H1 (cell line): ENCODE data around the gene TYRP1. TPM values are rescaled to one million over a fixed set of nuclear protein-coding genes. Genes with fewer than 3 reads are reported as not detected.

Experiments used
- CTCF ChIA-PET: fragments of 300-600 bp; sonication (Branson Sonifier 250); formaldehyde crosslinking; loops from one replicate; lab custom pipeline; 2021; ENCODE audit not compliant: partially characterized antibody; lab: Charles Lee
- POLR2A ChIA-PET: fragments of 300-600 bp; sonication (Branson Sonifier 250); formaldehyde crosslinking; loops from one replicate; lab custom pipeline; 2021; ENCODE audit warnings: inconsistent platforms; ENCODE audit not compliant: partially characterized antibody; lab: Charles Lee
- DNase-seq, 2 experiments: peaks; one replicate each; pipeline versions ENCODE4 v3.0.0 to v3.0.0-alpha.2; 2010 to 2022; ENCODE audit warnings: low spot score in 2 of 2, low read depth in 1 of 2, mixed read lengths in 1 of 2
- FAIRE-seq: peaks from 2 replicates; lab custom pipeline; 2011; peaks lifted over from hg19 to GRCh38; lab: Jason Lieb, UNC
- H2AFZ ChIP-seq: 2 replicates; pipeline ENCODE4 v1.8.1; 2012; ENCODE audit warnings: low read length, inconsistent platforms
- H2AK5ac ChIP-seq: 2 replicates; pipeline ENCODE4 v1.6.1; 2013; ENCODE audit warnings: low read depth, low read length
- H2BK120ac ChIP-seq: replicated peaks from 2 replicates; pipeline ENCODE3; 2013; ENCODE audit warnings: low read depth, low read length, inconsistent platforms
- H2BK12ac ChIP-seq: 2 replicates; pipeline ENCODE4 v1.6.1; 2013; ENCODE audit warnings: low read depth, low read length
- H2BK15ac ChIP-seq: 2 replicates; pipeline ENCODE4 v1.6.1; 2013; ENCODE audit warnings: low read length
- H2BK20ac ChIP-seq: 2 replicates; pipeline ENCODE4 v1.6.1; 2013; ENCODE audit warnings: low read length
- H2BK5ac ChIP-seq: 2 replicates; pipeline ENCODE4 v1.6.1; 2013; ENCODE audit warnings: low read depth, low read length
- H3K14ac ChIP-seq: 2 replicates; pipeline ENCODE4 v1.6.1; 2013; ENCODE audit warnings: inconsistent platforms; ENCODE audit not compliant: insufficient read length
- H3K18ac ChIP-seq: 2 replicates; pipeline ENCODE4 v1.6.1; 2013; ENCODE audit warnings: low read length; ENCODE audit errors: extremely low read depth
- H3K23ac ChIP-seq: 2 replicates; pipeline ENCODE4 v1.6.1; 2013; ENCODE audit warnings: inconsistent platforms; ENCODE audit not compliant: insufficient read length
- H3K23me2 ChIP-seq: 2 replicates; pipeline ENCODE4 v1.6.1; 2013; ENCODE audit warnings: low read depth, low read length
- H3K27ac ChIP-seq: 2 replicates; pipeline ENCODE4 v1.6.1; 2011; ENCODE audit warnings: low read depth, low read length, inconsistent platforms
- H3K27me3 ChIP-seq, 4 experiments: replicated peaks in 1 of 4; 1 replicate in 1 of 4; 2 replicates in 3 of 4; pipeline versions ENCODE4 v1.6.1 to v1.8.1; 2011 to 2013; ENCODE audit warnings: low read length in 3 of 4, mild to moderate bottlenecking in 3 of 4, inconsistent platforms in 2 of 4, mixed read lengths in 2 of 4, moderate library complexity in 1 of 4; ENCODE audit not compliant: control insufficient read depth in 3 of 4, insufficient read depth in 3 of 4; ENCODE audit errors: extremely low read depth in 1 of 4
- H3K36me3 ChIP-seq, 4 experiments: 2 replicates each; pipeline versions ENCODE4 v1.6.1 to v1.8.1; 2011 to 2013; ENCODE audit warnings: mild to moderate bottlenecking in 4 of 4, low read length in 3 of 4, moderate library complexity in 2 of 4, control low read depth in 1 of 4, inconsistent platforms in 1 of 4; ENCODE audit not compliant: insufficient read depth in 4 of 4, control insufficient read depth in 2 of 4
- H3K4ac ChIP-seq: replicated peaks from 2 replicates; pipeline ENCODE3; 2013; ENCODE audit warnings: low read length, low read depth, mixed read lengths, inconsistent platforms; ENCODE audit not compliant: insufficient read length
- H3K4me1 ChIP-seq, 4 experiments: replicated peaks in 1 of 4; 1 replicate in 1 of 4; 2 replicates in 3 of 4; pipeline versions ENCODE4 v1.6.1 to v1.8.1; 2011 to 2013; ENCODE audit warnings: low read length in 3 of 4, inconsistent platforms in 2 of 4, mixed read lengths in 1 of 4; ENCODE audit not compliant: insufficient read depth in 4 of 4, control insufficient read depth in 3 of 4
- H3K4me2 ChIP-seq, 2 experiments: 2 replicates each; pipeline versions ENCODE4 v1.6.1 to v1.8.1; 2011 to 2013; ENCODE audit warnings: low read depth in 2 of 2, low read length in 2 of 2, control low read depth in 1 of 2, inconsistent platforms in 1 of 2, mild to moderate bottlenecking in 1 of 2; ENCODE audit not compliant: insufficient read depth in 1 of 2
- H3K4me3 ChIP-seq, 4 experiments: fragments of 200-600, 300-600 bp in 1 of 4; sonication (generic), shearing (Covaris generic), sonication (Bioruptor Twin) in 1 of 4; 2 replicates each; pipeline versions ENCODE4 v1.5.1 to v1.8.1; 2011 to 2016; ENCODE audit warnings: low read length in 4 of 4, low read depth in 3 of 4, control low read depth in 2 of 4, inconsistent platforms in 2 of 4, mild to moderate bottlenecking in 2 of 4, mixed read lengths in 1 of 4, moderate library complexity in 1 of 4; ENCODE audit not compliant: insufficient read depth in 2 of 4; ENCODE audit errors: extremely low read depth in 1 of 4
- H3K56ac ChIP-seq: replicated peaks from 2 replicates; pipeline ENCODE3; 2013; ENCODE audit warnings: low read depth, mild to moderate bottlenecking, mixed read lengths, low read length, inconsistent platforms; ENCODE audit not compliant: insufficient read length
- H3K79me1 ChIP-seq: 2 replicates; pipeline ENCODE4 v1.6.1; 2013; ENCODE audit warnings: low read depth, low read length, control low read depth
- H3K79me2 ChIP-seq, 2 experiments: 2 replicates each; pipeline versions ENCODE4 v1.6.1 to v1.8.1; 2012 to 2013; ENCODE audit warnings: low read length in 2 of 2, mild to moderate bottlenecking in 2 of 2, inconsistent platforms in 1 of 2; ENCODE audit not compliant: insufficient read depth in 2 of 2, control insufficient read depth in 1 of 2
- H3K9ac ChIP-seq, 4 experiments: replicated peaks in 1 of 4; 1 replicate in 1 of 4; 2 replicates in 3 of 4; pipeline versions ENCODE4 v1.6.1 to v1.8.1; 2011 to 2013; ENCODE audit warnings: low read depth in 3 of 4, low read length in 3 of 4, control low read depth in 2 of 4, mild to moderate bottlenecking in 2 of 4, moderate library complexity in 2 of 4, inconsistent platforms in 1 of 4; ENCODE audit errors: extremely low read depth in 1 of 4
- H3K9me3 ChIP-seq, 2 experiments: 2 replicates each; pipeline versions ENCODE4 v1.6.1 to v1.8.1; 2012 to 2013; ENCODE audit warnings: mild to moderate bottlenecking in 2 of 2, moderate library complexity in 2 of 2, control low read depth in 1 of 2, inconsistent platforms in 1 of 2, low read depth in 1 of 2, low read length in 1 of 2, mixed read lengths in 1 of 2; ENCODE audit not compliant: insufficient read depth in 2 of 2
- H4K20me1 ChIP-seq, 2 experiments: replicated peaks in 1 of 2; 2 replicates each; pipeline versions ENCODE3 to v1.8.1; 2011 to 2013; ENCODE audit warnings: inconsistent platforms in 2 of 2, low read length in 2 of 2, mild to moderate bottlenecking in 1 of 2; ENCODE audit not compliant: insufficient read depth in 2 of 2, control insufficient read depth in 1 of 2
- H4K5ac ChIP-seq: 2 replicates; pipeline ENCODE4 v1.6.1; 2013; ENCODE audit warnings: low read length, low read depth, mixed read lengths, inconsistent platforms; ENCODE audit not compliant: insufficient read length
- H4K8ac ChIP-seq: 2 replicates; pipeline ENCODE4 v1.8.0; 2013; ENCODE audit warnings: mild to moderate bottlenecking, moderate library complexity, low read length, inconsistent platforms; ENCODE audit not compliant: insufficient read depth; ENCODE audit errors: extremely low read depth
- H4K91ac ChIP-seq: replicated peaks from 2 replicates; pipeline ENCODE3; 2013; ENCODE audit warnings: low read length, mixed read lengths, inconsistent platforms; ENCODE audit not compliant: insufficient read length
- BACH1 ChIP-seq: IDR thresholded peaks from 2 replicates; pipeline ENCODE4 v1.6.1; 2012; ENCODE audit warnings: low read length, improper control_type of control experiment
- BRCA1 ChIP-seq: IDR thresholded peaks from 2 replicates; pipeline ENCODE4 v1.6.1; 2012; ENCODE audit warnings: low read depth, low read length, improper control_type of control experiment
- CEBPB ChIP-seq: IDR thresholded peaks from 2 replicates; pipeline ENCODE4 v1.6.1; 2012; ENCODE audit warnings: low read depth, low read length
- CTBP2 ChIP-seq: IDR thresholded peaks from 2 replicates; pipeline ENCODE4 v1.7.0; 2011; ENCODE audit warnings: borderline replicate concordance, mild to moderate bottlenecking, moderate library complexity, mixed read lengths, low read length; ENCODE audit not compliant: insufficient read depth, insufficient read length
- MAX ChIP-seq: IDR thresholded peaks from 2 replicates; pipeline ENCODE4 v1.6.1; 2012; ENCODE audit warnings: inconsistent platforms
- NRF1 ChIP-seq: IDR thresholded peaks from 2 replicates; pipeline ENCODE4 v1.6.1; 2011; ENCODE audit warnings: mild to moderate bottlenecking, low read depth, low read length, improper control_type of control experiment
- PHF8 ChIP-seq: fragments of 200-600 bp; sonication (generic); conservative IDR thresholded peaks from 2 replicates; pipeline ENCODE4 v1.7.1; 2012; ENCODE audit warnings: low read depth, mild to moderate bottlenecking, inconsistent platforms, low read length, moderate library complexity
- RFX5 ChIP-seq: IDR thresholded peaks from 2 replicates; pipeline ENCODE4 v1.6.1; 2011; ENCODE audit warnings: low read depth, low read length, improper control_type of control experiment, borderline replicate concordance
- polyA plus RNA-seq, 7 experiments: library from polyadenylated mRNA; depleted of rRNA in 3 of 7; stranded (reverse) in 5 of 7; unstranded in 2 of 7; fragments of >200 nt in 5 of 7; fragments of 200-250 nt in 2 of 7; gene quantifications; 1 replicate in 5 of 7; 2 replicates in 1 of 7; 4 replicates in 1 of 7; pipeline versions ENCODE4 v1.2.1 to v1.2.3, GENCODE V29; 2011 to 2013; ENCODE audit warnings: missing spikeins in 2 of 7, mixed read lengths in 2 of 7
- total RNA-seq: library from RNA; stranded (reverse); fragmentation: NEBNext Ultra II Directional; extraction: Animal tissue kit (Norgen Biotek cat#: 25700); gene quantifications from 2 replicates; pipeline ENCODE4 v1.2.1, GENCODE V29; 2021

The TYRP1 gene
- total and polyA plus RNA-seq, 2 of the 8 experiments (the other 6 are each of a cell fraction or from before 2014, with no cell fraction given): 0.15 TPM; not detected in 1

GRCh38 chr9:12739014-12739652 is 45.9 kb downstream of the TYRP1 start:
- POLR2A ChIA-PET: no interaction called here
- H3K23ac ChIP-seq: no peak overlapping the region
- CTCF ChIA-PET: no interaction called here
- H3K79me2 ChIP-seq: no peaks in the 10 kb centered on the region
- no peak overlapping the region for H2BK5ac ChIP-seq
- H3K36me3 ChIP-seq: no peaks in the 10 kb centered on the region
- no peaks in the 10 kb centered on the region for H3K27me3 ChIP-seq
- H4K8ac ChIP-seq: no peak overlapping the region
- no peak overlapping the region for H2AK5ac ChIP-seq
- H3K27ac ChIP-seq: no peak overlapping the region
- TF ChIP-seq NRF1 (no peak), CEBPB (no peak), RFX5 (no peak), PHF8 (no peak), BRCA1 (no peak), CTBP2 (no peak), BACH1 (no peak), MAX (no peak)
- H3K9ac ChIP-seq: no peak overlapping the region
- no peaks in the 10 kb centered on the region for H3K79me1 ChIP-seq
- H3K23me2 ChIP-seq: no peaks in the 10 kb centered on the region
- H3K14ac ChIP-seq: no peak overlapping the region
- no peak overlapping the region for H3K4ac ChIP-seq
- H4K5ac ChIP-seq: no peak overlapping the region
- no peak overlapping the region for H2BK20ac ChIP-seq
- DNase-seq: no peak
- H3K56ac ChIP-seq: no peak overlapping the region
- no peak overlapping the region for H2AFZ ChIP-seq
- no peaks in the 10 kb centered on the region for H4K20me1 ChIP-seq
- no peak overlapping the region for H3K18ac ChIP-seq
- H3K4me2 ChIP-seq: no peak overlapping the region
- no peak overlapping the region for H4K91ac ChIP-seq
- no peak overlapping the region for H2BK15ac ChIP-seq
- H2BK12ac ChIP-seq: no peak overlapping the region
- FAIRE-seq: no peak
- no peak overlapping the region for H2BK120ac ChIP-seq
- H3K4me3 ChIP-seq: no peak overlapping the region
- no peaks in the 10 kb centered on the region for H3K4me1 ChIP-seq
- peaks cover 0 to 4% of the 10 kb centered on the region in 2 experiments; a peak in 2 of 4 replicates for H3K9me3 ChIP-seq
